Measurements from ENCODE around the gene KRTAP1-5. TPM values are rescaled to one million over a fixed set of nuclear protein-coding genes. Genes with fewer than 3 reads are reported as not detected.

KRTAP1-5 gene
- total and polyA plus RNA-seq, 10 of the 15 experiments (the other 5 are each of a cell fraction or from before 2014, with no cell fraction given), result not detected

- no peak for ATAC-seq
- Histone ChIP-seq H3K4me3 (no peak overlapping the region), H3K4me1 (ENCODE audit: control insufficient read depth, insufficient read depth, low read length) (no peaks in the 10 kb centered on the region), H3K27me3 (replicated peaks in 1 of 2; ENCODE audit: control insufficient read depth in 2 of 2, insufficient read depth in 2 of 2, low read length in 1 of 2) (no peaks in the 10 kb centered on the region), H2AFZ (ENCODE audit: control insufficient read depth, low read depth, low read length) (no peak overlapping the region), H3K9ac (ENCODE audit: control insufficient read depth, insufficient read depth, low read length) (no peak overlapping the region), H3K9me3 (replicated peaks; ENCODE audit: control insufficient read depth, insufficient read depth, low read length) (no peaks in the 10 kb centered on the region), H3K36me3 (ENCODE audit: control insufficient read depth in 2 of 2, insufficient read depth in 2 of 2, low read length in 1 of 2) (no peaks in the 10 kb centered on the region), H3K4me2 (ENCODE audit: control insufficient read depth, insufficient read depth) (no peak overlapping the region), H3K79me2 (ENCODE audit: control insufficient read depth, insufficient read depth, low read length) (no peaks in the 10 kb centered on the region), H3K27ac (ENCODE audit: control insufficient read depth, insufficient read depth) (no peak overlapping the region), H4K20me1 (ENCODE audit: control insufficient read depth, insufficient read depth) (no peaks in the 10 kb centered on the region)
- in situ Hi-C loops (cut with MboI), result no loop called here
- ChIA-PET CTCF (interaction anchor here (1.2 kb wide), 1 partner anchor 9 kb away, joined by 3 read pairs; the partner anchor contains the start of gene KRTAP1-4), SMC1A (ENCODE audit: uncharacterized antibody, unreplicated experiment) (interaction anchor here (0.8 to 1.3 kb wide), 2 partner anchors 9 to 36 kb away, joined by 3 read pairs; partner anchors contain the start of gene KRT40), RAD21 (ENCODE audit: unreplicated experiment) (no interaction called here), POLR2A (no interaction called here)
- intact Hi-C loops (cut with micrococcal nuclease; ENCODE audit: unreplicated experiment), result no loop called here
- no peak for TF ChIP-seq SMARCA5 (IDR thresholded peaks at IDR 0.05)
- no peak for TF ChIP-seq MEF2A (IDR thresholded peaks at IDR 0.05; ENCODE audit: insufficient read depth, low read depth, low read length)
- no peak for TF ChIP-seq PBX3 (IDR thresholded peaks at IDR 0.05; ENCODE audit: insufficient replicate concordance, low read depth, low read length)
- BruUV-seq (replicated peaks), result no TSS peak
- DNase-seq (ENCODE audit: low read depth, low spot score), result no peak
- FAIRE-seq, result no peak
Observed at GRCh38 chr17:41020336-41020735, 6.7 kb downstream of the KRTAP1-5 start.

DNA sequence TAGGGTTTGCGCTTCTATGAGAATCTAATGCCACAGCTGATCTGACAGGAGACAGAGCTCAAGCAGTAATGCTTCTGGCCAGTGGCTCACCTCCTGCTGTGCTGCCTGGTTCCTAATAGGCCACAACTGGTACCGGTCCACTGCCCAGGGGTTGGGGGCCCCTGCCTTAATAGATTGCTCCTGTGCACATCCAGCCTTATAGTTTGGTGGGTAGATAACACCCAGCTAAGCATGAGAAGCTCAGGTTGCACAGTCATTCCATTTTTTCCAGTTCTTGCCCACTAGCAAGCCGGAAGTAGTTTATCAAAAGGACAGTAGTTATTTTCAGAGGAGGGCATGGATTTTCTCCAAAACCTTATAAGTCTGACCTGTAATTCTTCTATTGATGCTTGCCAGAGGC is 7.6 kb downstream of the KRTAP1-5 start:
- POLR2A ChIA-PET, result interaction anchor here (0.6 kb wide), 1 partner anchor 95 kb away, joined by 3 read pairs; no protein-coding TSS in a partner anchor
- no peak for FAIRE-seq
- TF ChIP-seq, protein P1, sequence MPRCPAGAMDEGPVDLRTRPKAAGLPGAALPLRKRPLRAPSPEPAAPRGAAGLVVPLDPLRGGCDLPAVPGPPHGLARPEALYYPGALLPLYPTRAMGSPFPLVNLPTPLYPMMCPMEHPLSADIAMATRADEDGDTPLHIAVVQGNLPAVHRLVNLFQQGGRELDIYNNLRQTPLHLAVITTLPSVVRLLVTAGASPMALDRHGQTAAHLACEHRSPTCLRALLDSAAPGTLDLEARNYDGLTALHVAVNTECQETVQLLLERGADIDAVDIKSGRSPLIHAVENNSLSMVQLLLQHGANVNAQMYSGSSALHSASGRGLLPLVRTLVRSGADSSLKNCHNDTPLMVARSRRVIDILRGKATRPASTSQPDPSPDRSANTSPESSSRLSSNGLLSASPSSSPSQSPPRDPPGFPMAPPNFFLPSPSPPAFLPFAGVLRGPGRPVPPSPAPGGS (IDR thresholded peaks at IDR 0.05; ENCODE audit: borderline replicate concordance, insufficient read depth, low read depth, low read length, poor library complexity, severe bottlenecking), result no peak
- TF ChIP-seq CBFB (IDR thresholded peaks at IDR 0.05; ENCODE audit: low read depth) (no peak), SPI1 (IDR thresholded peaks at IDR 0.05; ENCODE audit: borderline replicate concordance, insufficient read depth, low read depth, low read length) (no peak), PKNOX1 (IDR thresholded peaks at IDR 0.05) (no peak), SRF (IDR thresholded peaks at IDR 0.05; ENCODE audit: low read depth in 2 of 2, low read length in 2 of 2) (no peak), RELB (IDR thresholded peaks at IDR 0.05; ENCODE audit: low read depth) (no peak)

More for the DNA sequence above, 7.6 kb downstream of the KRTAP1-5 start:
- Histone ChIP-seq H3K27me3 (replicated peaks in 1 of 2; ENCODE audit: control insufficient read depth in 2 of 2, insufficient read depth in 2 of 2, low read length in 1 of 2) (no peaks in the 10 kb centered on the region; a peak in 2 of 4 replicates), H2AFZ (ENCODE audit: control insufficient read depth, low read depth, low read length) (no peak overlapping the region), H4K20me1 (ENCODE audit: control insufficient read depth, insufficient read depth) (no peaks in the 10 kb centered on the region), H3K27ac (ENCODE audit: control insufficient read depth, insufficient read depth) (no peak overlapping the region), H3K9ac (ENCODE audit: control insufficient read depth, insufficient read depth, low read length) (no peak overlapping the region), H3K4me1 (ENCODE audit: control insufficient read depth, insufficient read depth, low read length) (no peaks in the 10 kb centered on the region), H3K4me2 (ENCODE audit: control insufficient read depth, insufficient read depth) (no peak overlapping the region), H3K9me3 (replicated peaks; ENCODE audit: control insufficient read depth, insufficient read depth, low read length) (no peaks in the 10 kb centered on the region), H3K79me2 (ENCODE audit: control insufficient read depth, insufficient read depth, low read length) (no peaks in the 10 kb centered on the region), H3K36me3 (ENCODE audit: control insufficient read depth in 2 of 2, insufficient read depth in 2 of 2, low read length in 1 of 2) (no peaks in the 10 kb centered on the region), H3K4me3 (no peak overlapping the region)
- ChIA-PET CTCF (interaction anchor here (1.2 kb wide), 1 partner anchor 10 kb away, joined by 3 read pairs; the partner anchor contains the start of gene KRTAP1-4), RAD21 (ENCODE audit: unreplicated experiment) (no interaction called here), SMC1A (ENCODE audit: uncharacterized antibody, unreplicated experiment) (no interaction called here)
- WGBS (ENCODE audit: insufficient coverage, insufficient replicate concordance, low lambda C conversion rate, missing lambda C conversion rate), result 63% methylated on average over 3 of the region's 3 CpGs
- intact Hi-C loops (cut with micrococcal nuclease; ENCODE audit: unreplicated experiment), result no loop called here
- in situ Hi-C loops (cut with MboI), result no loop called here
- ATAC-seq (no peak), DNase-seq (ENCODE audit: low read depth, low spot score) (no peak)
- no TSS peak for BruUV-seq (replicated peaks)

Data from GM12878 (cell line).